HG02763 (cell line): ENCODE results near the gene COP1.

Experiments used
- ATAC-seq: cut with Tn5 transposase; IDR thresholded peaks from one replicate; pipeline ENCODE4 v1.9.1; 2021; ENCODE audit warnings: mild to moderate bottlenecking, moderate library complexity; ENCODE audit not compliant: unreplicated experiment

COP1 gene

DNA sequence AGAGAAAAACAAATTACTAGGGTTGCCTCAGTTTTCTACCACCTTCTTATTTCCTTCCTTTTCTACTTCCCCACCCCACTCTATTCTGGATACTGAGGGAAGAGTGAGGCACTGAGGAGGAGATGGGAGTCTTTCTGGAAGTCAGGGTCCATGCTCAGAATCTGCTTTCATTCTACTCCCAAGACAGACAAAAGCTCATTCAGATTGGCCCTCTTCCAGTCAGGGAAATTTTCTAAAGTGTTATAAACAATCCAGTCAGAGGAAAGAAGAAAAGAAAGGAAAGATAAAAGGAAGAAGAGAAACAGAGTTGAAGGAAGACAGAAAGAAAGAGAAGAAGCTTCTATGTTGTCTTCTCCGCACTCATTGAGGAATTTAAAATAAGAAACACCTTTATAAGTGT lies 228.6 kb downstream of the COP1 start:
- no peak for ATAC-seq

DNA sequence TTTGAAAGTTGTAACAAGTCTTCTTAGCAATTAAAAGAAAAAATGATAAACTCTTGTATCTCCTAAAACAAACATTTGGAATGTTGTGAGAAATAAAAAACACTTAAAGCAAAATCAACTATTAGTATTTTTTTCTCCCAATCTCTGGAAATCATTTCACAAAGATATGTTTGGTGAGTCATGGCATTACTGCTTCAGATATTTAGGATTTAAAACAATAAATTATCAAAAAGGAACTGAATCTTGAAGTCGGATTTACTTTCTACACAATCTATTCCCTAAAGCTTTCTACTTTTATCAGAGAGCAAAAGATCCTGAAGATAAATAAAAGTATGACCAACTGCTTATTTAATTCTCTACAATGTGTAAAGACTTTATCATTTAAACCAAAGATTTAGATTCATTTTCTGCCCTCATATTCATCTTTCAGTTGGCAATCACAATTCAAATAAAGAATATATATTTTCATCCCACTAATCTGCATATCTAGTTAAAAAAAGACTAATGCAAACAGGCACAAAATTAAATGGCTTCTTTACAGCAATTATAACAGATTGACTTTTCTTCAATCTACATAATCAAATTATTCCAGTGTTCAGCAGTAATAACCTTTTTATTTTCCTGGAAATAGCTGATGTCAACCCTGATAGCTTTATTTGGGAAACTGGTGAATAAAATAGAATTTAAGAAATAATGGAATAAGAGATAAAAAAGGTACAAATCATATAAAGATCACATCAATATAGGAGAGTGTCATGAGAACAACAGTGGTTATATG lies 230.0 kb downstream of the COP1 start:
- no peak for ATAC-seq

DNA sequence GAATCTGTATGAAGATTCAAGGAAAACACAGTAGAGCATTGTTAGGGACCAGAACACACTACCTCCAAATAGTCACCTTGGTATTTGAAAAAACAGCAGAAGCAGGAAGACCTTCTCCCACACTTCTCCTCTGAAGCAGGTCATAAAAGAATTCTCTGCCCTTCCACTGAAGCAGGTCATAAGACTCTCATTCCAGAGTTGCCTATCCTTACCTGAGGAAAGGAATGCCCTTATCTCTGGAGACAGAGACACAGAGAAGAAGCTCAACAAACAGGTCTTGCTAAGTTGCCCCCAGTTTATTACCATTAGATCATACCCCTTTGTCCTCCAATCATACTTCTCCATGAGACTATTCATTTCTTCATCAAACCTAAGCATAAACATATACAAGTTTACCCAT lies 237.9 kb downstream of the COP1 start:
- no peak for ATAC-seq

DNA sequence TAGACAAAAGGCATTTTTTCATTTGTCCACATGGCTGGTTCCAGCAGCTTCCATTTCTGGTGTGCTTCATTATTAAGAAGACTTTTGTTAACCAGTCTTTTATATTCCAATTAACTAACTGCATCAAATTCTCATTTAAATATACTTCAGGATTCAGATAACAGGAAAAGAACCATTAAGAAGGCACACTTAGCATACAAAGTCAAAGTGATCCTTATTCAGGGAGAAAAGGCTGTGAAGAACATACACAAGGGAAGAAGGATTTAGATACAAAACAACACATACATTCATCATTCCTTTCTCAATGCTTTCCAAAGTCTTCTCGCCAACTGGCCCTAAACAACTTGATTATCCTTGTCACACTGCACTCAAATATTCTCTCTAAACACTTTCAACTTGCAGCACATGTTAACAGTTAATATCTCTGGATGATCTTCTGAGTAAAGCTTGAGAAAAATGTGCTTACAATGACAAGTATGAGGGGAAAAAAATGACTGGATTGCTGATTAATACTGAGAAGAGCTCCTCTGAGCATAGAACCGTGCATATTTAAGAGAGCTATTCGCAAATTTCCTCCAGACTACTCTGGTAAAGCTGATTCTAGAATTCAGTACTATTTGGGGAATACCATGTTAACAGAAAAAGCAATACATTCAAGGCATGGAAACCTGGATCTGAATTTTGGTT lies 238.5 kb downstream of the COP1 start:
- no peak for ATAC-seq

DNA sequence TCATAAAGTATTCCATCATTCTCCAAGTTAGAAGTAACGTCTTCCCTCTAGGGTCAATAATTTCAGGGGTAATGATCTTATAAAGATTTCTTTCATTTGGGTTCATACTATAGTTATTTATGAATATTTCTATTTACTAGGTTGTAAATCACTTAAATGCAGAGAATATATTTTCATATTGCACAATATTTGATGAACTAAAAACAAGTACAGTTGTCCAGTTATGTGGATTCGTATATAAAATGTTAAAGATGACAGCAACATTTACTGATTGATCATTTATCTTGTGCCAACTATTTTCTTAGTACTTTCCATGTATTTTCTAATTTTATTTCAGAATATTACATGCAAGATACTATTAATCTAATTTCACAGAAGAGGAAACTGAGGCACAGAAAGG lies 243.3 kb downstream of the COP1 start:
- ATAC-seq: no peak

DNA sequence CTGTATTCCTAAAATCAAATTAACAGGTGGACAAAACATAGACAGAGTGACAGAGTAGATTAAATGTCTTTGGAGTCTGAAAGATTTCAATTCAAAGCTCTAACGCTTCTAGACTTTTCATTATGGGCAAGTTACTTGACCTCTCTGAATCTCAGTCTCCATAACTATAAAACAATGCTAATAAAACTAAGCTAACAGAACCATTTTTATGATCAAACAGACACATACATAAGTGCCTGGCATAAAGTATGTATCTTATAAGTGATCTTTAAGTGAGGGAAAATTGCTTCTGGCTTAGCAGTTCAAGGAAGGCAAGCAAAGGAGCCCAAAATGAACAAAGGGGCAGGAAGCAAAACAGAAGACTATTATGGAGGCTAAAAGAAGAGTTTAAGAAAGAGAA lies 246.9 kb downstream of the COP1 start:
- no peak for ATAC-seq

DNA sequence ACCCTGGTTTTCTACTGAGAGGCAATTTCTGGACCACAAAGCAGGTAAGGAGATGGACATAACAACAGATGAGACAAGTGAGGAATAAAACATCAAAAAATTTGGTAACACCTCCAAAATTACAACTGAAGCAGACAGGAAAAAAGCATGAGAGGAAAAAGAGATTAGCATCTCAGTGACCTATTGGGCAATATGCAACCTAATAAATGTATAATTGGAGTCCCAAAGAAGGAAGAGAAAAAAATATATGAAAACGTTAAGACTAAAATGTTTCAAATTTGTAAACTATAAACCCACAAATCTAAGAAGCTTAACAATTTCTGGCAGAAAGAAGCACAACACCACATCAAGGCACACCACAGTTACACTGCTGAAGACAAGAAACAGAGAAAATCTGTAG lies 255.5 kb downstream of the COP1 start:
- ATAC-seq: no peak

DNA sequence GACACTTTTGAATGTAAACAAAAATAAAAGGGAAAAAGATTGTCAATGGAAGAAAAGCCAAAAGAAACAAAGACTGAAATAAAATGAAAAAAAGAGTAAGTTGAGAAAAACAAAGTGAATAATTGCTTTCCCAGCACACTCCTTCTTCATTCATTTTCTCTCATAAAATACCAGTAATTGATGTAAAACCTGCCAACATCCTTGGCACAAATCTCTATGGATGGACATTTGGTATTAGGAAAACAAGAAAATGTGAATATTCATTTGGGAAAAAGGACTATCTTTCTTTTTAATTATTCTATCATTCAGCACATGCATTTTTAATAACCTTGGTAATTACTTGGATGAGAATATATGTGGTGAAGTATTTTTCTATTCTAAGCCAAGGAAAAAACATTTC lies 259.3 kb downstream of the COP1 start:
- no peak for ATAC-seq

DNA sequence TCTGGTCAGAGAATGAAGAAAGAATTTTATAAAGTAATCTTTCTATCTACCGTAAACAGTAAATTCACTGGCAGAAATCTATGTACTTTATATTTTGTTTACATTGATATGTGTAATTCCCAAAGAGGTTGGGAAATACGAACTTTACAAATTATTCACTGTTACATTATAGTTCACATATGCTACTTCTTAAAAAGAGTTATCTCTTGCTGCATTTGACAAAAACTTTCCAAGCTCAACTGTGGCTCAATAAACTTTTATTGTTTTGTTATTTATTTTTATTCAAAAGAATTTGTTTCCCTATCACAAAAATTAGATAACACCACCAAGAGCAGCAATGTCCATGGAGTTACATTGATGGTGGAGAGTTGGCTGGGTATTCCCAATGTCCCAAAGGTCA lies 262.5 kb downstream of the COP1 start:
- no peak for ATAC-seq

DNA sequence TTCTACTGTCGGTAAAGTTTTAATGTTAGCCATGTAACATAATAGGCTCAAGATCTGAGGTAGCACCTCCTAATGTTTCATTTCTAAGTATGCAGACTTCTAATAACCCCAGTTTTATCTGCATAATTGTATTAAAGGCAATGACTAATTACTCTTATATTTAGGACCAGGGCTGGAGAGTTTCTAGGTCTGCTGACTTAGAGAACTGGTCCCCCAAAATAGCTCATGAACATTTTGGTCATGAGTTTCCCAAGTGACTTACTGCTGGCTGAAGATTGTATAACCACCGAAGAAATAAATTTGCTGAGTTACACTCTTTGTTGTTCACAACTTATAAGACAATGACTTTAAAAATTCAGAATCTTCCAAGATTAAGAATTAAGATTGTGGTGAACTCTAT lies 265.9 kb downstream of the COP1 start:
- ATAC-seq: no peak

DNA sequence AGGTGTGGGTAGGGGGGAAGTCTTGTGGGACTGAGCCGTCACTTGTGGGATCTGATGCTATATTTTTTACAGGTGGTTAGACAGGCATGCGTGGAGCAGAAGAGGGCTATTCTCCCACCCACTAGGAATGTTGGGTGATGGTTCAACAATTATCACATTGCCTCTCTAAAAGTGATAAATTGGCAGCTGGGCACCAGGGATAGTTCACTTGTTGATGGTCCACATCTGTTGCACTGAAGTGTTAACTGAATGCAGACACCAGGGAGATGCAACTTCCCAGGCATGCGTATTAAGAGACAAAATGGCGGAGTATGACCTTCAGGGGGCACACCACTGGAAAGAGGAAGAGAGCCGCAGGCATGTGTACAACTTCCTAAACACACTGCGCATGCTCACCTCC lies 270.4 kb downstream of the COP1 start:
- ATAC-seq: no peak

DNA sequence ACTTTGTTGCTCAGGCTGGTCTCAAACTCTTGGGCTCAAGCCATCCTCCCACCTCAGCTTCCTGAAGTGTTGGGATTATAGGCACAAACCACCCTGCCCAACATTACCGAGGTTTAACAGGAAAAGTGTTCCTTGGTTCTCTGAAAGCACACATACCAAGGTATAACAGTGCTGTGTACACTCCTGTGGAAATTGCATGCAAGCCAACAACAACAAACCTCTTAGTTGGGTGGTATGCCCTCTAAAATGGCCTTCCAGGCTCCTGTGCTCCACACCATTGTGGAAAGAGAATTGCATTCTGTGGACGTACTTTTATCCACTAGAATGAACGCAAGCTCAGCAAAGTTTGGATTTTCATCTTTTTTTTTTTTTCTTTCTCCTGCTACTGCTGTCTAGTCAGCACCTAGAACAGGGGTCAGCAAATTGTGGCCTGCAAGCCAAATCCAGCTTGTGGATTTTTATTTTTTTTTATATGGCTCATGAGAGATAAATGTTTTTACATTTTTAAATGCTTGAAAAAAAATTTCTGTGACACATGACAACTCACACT lies 271.4 kb downstream of the COP1 start:
- ATAC-seq: no peak

DNA sequence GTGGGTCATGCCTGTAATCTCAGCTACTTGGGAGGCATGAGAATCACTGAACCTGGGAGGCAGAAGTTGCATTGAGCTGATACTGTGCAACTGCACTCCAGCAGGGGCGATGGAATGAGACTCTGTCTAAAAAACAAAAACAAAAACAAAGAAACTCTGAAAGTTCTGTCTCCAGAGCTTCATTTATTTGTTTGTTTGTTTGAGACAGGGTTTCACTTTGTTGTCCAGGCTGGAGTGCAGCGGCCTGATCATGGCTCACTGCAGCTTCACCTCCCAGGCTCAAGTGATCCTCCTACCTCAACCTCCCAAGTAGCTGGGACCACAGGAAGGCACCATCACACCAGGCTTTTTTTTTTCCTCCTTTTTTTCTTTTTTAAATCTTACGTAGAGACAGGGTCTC lies 271.9 kb downstream of the COP1 start:
- ATAC-seq: no peak

DNA sequence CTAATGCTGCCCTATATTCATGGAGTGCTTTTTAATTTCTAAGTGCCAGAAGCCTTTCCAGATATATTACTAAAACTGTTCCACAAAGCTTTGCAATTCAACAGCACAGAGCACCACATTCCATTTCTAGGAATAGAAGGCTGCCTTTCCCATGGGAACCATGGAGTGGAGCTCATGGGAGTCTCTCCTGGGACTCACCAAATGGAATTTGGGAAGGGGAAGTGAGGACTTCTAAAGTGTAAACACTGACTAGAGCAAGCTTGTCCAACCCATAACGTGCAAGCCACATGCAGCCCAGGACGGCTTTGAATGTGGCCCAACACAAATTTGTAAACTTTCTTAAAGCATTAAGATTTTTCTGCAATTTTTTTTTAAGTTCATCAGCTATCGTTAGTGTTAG lies 273.3 kb downstream of the COP1 start:
- no peak for ATAC-seq

DNA sequence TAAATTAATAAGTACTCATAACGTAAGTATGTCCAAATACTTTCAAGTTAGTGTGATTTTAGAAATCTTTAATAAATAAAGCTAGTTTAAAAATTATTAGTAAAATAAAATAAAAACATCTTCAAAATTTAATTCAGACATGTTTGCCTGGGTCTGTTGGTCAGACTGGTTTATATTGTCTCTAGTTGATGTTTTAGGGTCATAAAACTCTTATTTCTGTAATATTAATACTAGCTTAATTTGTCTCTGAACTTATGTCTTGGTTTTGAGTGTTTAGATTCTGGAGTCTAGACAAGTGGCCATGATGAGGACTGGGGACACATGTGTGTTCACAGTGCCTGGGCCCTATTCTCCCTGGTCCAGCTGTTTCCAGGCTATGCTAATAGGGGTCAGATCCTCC lies 279.1 kb downstream of the COP1 start:
- ATAC-seq: no peak

DNA sequence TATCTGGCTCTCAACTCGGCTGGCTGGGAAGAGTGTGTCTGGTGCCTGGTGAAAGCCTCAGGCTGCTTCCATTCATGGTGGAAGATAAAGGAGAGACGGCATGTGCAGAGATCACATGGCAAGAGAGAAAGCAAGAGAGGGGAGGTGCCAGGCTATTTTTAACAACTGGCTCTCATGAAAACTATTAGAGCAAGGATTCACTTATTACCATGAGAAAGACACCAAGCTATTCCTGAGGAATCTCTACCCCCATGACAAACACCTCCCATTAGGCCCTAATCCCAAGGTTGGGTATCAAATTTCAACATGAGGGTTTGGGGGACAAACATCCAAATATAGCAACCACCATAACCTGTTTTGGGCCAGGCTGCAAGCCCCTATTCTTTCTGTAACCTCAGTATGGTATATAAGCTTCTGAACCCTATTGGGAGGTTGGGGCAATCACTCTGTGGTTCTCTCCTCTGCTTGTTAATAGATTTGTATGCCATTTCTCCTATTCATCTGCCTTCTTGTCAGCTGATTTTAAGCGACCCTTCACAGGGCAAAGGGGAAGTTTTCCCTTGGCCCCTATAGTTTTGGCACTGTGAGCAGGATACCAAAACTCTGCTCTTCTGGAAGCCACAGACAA lies 284.7 kb downstream of the COP1 start:
- ATAC-seq: no peak

DNA sequence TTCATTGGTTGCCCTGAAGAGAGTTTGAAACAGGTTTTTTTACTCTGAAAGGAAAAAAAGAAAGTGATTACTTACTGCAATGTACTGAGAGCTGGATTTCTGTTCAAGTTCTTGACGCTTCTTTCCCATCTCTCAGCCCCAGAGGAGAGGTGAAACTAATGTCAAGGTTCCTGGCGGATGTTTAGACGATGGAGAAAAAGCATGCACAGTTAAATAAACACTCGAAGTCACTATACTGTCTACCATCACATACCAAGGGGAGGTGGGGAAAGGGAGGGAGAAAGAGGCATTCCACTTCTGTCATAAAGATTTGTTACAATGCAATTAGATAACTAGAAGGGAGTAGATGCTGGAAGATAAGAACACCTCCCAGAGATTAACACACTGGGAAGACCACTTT lies 286.7 kb downstream of the COP1 start:
- ATAC-seq: no peak

DNA sequence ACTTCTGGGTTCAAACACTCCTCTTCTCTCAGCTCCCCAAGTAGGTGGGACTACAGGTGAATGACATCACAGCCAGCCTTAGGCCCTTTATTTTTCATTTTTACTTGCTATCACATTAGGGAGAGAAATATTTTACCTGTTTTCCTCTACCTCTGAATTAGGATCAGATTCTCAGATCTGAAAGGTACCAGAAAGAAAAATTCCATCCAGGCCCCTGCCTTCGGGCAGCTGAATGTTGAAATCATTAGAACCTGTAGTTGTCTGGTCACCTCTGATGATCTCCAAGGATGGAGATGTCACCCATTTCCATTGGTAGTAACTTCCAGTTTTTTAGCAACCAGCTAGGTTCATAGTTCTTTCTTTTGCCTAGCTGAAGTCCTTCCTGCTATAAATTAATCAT lies 288.1 kb downstream of the COP1 start:
- no peak for ATAC-seq

DNA sequence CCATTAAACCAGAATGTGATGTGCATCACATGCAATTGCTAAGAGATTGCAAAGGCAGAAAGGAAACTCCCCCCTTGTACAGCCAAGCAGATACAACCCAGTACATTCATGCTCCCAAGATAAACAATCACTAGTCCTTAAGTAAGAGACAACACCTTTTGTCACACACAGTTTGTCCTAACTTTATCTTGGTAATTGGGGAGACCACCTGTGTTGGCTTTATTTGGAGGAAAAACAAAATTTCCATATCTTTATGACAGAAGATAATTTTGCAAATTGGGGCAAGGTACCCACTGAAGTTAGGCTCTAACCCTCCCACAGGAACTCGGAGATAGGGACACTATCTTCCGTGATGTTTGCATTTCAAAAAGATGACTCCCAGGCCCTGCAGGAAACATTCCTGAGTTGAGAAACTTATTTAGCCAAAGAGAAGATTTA lies 288.7 kb downstream of the COP1 start:
- no peak for ATAC-seq

DNA sequence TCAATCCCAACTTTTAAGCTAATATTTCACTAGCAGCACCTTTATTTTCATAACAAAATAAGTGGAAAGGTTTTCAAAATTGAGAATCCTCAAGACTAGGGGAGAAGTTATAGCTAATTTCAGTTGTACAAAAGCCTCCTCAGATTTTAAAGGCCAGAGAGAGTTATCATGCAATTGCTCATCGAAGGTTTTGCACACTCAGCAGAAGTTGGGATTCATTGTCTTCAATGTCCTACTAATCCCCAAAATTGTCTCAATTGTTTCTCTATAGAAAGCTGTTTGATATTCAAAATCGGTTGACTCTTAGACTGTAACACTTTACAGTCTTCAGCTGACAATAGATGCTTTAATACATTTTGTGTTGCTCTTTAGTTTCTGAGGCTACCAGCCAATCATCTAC lies 293.0 kb downstream of the COP1 start:
- no peak for ATAC-seq

DNA sequence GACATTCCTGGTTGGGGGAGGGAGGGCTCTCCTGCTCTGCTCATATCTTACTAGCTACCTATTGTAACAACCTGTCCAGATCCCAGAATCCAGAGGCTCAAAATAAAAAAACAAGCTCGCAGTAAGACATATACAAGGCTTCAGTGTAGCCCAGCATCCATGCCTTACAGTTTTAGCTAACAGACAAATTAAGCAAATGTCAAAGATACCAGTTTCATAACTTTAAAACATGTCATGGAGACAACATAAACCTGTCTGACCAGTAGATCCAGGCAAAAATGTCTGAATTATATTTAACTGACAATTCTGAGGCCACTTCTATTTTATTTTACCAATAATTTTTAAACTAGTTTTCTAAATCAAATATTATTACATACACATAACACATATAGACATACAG lies 295.9 kb downstream of the COP1 start:
- no peak for ATAC-seq

DNA sequence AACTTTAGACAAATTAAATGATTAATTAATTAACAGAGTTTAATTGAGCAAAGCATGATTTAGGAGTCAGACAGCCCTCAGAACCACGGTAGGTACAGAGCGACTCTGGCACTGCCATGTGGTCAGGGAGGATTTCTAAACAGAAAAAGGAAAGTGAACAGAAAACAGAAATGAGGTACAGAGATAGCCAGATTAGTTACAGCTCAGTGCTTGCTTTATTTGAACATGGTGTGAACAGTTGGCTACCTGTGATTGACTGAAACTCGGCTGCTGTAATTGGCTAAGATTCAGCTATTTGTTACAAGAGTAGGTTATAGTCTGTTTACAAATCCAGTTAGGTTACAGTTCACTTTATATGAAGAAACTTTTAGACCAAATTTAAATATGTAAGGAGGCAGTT lies 300.7 kb downstream of the COP1 start:
- ATAC-seq: no peak
